Measurements from ENCODE around the gene SLC43A2.

SLC43A2 gene

DNA sequence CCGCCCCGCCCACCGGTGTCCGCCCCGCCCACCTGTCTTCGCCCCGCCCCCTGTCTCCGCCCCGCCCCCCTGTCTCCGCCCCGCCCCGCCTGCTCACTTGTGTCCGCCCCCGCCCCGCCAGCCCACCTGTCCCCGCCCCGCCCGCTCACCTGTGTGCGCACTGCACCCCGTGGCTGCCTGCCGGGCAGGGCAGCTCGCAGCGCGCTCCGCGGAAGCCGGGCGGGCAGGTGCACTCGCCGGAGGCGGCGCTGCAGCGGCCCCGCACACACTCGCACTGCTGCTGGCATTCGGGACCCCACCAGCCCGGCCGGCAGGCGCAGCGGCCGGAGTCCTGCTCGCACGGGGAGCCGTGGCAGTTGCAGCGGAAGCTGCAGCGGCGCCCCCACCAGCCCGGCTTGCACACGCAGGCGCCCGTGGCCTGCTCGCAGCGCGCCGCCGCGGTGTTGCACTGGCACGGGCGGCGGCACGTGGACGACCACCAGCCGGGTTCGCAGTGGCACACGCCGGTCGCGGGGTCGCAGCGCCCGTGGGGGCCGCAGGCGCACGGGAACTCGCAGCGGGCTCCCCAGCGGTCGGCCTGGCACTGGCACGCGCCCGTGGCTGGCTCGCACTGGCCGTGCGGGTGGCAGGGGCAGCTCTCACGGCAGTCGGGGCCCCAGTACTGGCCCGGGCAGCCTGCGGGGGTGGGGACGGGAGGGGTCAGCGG lies 14.8 kb upstream of the SLC43A2 start:
- peak; percentile 54 to 85 (median 77) for DNase-seq

DNA sequence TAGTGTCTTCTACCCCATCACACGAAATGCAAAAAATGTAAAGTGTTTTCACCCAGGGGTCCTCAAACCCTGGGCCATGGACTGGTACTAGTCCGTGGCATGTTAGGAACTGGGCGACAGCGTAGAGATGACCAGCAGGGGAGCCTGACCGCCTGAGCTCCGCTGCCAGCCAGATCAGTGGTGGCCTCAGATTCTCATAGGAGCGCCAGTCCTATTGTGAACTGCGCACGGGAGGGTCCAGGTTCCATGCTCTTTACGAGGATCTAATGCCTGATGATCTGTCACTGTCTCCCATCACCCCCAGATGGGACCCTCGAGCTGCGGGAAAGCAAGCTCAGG lies 12.4 kb upstream of the SLC43A2 start:
- DNase-seq: no peak

DNA sequence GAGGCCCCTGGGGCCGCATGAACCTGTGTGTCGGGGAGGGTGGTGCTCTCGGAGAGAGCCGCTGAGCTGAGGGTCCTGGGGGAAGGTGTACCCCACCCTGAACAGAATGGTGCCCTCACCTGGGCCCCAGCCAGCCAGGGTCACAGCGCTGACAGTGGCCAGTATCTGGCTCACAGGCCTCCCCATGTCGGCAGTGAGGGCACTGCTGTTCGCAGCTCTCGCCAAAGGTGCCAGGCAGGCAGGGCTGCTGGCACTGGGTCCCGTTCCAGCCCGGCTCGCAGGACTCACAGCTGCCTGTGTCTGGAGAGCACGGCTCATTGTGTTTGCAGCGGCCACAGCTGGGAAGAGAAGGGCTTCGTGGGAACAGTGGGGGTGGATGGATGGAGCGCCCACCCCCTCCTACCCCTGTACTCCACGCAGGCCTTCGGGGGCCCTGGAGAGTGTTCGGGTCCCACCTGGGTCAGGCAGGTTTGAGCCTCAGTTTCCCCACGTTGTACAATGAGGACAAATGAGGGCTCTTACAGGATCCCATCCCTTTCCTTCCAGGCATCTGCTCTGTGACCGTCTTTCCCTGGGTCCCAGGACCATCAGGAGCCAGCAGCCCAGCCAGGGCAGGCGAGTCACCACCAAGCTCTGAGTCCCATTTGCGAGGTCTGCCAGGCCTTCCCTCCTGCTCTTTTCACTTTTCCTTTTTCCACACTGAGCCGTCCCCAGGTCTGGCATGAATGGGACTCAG lies 11.9 kb upstream of the SLC43A2 start:
- DNase-seq: no peak

DNA sequence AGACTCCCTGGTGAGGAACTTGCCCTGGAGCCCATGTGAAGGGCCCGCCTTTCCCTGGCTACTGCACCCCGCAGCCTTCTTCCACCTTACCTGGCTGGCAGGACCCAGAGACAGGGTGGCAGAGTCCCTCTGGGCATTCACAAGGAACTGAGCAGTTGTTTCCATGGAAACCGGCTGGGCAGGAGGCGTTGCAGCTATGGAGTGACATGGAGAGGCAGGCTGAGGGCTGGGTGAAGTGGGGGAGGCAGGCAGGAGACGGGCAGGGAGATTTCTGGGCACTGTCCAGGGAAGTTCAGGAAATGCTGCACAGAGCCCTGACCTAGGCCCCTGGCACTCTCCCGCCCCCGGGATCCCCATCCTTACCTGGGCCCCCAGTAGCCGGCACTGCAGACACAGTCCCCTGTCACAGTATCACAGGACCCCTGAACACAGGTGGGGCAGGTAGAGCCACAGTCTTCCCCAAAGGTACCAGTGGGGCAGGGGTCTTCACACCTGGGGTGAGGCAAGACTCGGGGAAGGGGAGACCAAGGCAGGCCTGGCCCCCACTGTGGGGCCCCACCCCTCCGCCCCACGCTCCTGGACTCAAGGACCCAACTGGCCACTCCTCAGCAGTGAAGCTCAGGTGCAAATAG lies 11.0 kb upstream of the SLC43A2 start:
- no peak for DNase-seq

DNA sequence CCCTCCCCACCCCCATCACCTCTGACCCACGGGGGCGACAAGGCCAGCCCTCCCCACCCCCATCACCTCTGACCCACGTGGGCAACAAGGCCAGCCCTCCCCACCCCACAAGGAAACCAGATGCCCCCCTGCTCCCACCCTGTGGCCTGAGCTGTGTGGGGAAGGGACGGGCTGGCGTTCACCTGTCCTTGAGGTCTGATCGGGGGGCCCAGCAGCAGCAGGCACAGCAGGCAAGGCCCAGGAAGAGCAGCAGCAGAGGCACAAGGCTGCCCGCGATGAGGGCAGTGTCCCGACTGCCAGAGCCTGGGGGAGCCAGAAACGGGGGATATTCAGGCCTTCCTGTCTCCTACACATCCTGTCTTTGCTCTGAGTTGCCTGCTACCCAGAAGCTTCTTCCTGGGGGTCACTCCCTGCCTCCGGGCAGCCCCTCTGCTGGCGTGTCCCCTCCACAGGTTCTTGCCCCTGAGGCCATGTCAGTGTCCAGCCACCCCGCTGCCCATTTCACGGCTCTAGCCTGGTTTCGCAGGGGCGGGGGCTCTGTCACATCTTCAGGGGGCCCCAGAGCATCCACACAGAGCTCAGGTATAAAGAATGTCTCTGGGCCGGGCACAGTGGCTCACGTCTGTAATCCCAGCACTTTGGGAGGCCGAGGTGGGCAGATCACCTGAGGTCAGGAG lies 10.1 kb upstream of the SLC43A2 start:
- DNase-seq: no peak

DNA sequence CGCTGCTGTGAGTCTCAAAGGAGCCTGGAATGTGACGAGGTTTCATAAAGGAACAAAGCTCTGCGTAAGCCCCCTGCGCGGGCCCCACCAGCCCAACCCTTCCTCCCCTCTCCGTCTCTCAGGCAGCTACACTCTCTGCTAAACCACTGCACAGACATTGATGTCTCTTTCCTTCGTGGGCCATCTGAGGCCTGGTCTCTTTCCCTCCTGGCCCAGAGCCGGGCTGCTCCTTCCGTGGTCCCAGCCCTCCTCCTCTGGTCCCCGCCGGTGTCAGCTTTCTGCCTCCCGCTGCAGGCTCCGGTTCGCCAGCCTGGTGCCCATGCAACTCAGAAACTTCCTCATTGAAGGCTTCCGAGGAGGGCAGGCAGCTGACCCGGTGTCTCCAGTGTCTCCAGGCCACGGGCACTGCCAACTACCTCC lies 9.5 kb upstream of the SLC43A2 start:
- DNase-seq: no peak

DNA sequence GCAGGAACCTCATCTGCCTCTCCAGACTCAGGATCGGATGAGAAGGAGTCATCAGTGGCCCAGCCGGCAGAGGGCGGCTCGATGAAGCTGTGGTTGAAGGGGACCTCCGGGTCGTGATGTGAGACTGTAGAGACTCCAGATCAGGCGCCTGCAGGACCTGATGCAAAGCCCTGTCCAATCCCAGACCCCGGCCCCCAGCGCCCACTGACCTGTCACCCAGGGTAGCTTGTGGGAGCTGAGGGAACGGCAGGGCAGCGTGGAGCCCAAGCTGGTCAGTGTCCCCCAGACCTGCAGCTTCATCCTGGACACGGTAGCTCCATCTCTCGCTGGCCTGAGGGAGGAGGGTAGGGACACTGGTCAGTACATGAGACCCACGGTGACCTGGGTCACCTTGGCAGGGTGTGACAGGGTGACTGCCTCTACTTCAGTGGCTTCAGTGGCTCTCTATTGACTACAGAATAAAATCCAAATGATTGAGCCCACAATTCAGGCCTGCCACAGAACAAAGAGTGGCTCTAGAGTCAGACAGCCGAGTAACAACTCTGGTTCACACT lies 8.2 kb upstream of the SLC43A2 start:
- DNase-seq: no peak

DNA sequence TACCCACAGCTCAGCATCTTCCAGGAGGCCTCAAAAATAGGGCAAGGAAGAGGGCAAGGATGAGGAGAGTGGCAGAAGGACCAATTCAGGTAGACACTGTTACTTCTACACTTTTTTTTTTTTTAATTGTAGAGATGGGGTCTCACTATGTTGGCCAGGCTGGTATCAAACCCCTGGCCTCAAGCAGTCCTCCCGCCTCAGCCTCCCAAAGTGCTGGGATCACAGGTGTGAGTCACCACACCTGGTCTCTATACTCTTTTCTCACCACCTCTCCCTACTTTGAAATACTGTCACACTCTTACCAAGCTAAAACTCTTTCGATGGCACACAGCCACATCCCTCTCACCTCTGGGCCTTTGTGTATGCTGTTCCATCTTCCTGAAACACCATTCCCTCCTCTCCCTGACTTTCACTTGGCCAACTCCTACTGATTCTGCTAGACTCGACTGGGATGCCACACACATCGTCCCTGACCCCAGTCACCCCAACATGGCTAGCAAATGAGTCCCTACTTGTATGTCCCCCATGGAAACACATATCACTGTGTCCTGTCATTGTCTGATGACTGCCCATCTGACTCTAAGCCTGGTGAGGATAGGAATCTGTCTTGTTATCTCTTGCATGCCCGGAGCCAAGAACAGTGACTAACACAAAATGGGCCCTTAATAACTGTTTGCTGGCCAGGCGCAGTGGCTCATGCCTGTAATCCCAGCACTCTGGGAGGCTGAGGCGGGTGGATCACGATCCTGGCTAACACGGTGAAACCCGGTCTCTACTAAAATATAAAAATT lies 7.2 kb upstream of the SLC43A2 start:
- no peak for DNase-seq

DNA sequence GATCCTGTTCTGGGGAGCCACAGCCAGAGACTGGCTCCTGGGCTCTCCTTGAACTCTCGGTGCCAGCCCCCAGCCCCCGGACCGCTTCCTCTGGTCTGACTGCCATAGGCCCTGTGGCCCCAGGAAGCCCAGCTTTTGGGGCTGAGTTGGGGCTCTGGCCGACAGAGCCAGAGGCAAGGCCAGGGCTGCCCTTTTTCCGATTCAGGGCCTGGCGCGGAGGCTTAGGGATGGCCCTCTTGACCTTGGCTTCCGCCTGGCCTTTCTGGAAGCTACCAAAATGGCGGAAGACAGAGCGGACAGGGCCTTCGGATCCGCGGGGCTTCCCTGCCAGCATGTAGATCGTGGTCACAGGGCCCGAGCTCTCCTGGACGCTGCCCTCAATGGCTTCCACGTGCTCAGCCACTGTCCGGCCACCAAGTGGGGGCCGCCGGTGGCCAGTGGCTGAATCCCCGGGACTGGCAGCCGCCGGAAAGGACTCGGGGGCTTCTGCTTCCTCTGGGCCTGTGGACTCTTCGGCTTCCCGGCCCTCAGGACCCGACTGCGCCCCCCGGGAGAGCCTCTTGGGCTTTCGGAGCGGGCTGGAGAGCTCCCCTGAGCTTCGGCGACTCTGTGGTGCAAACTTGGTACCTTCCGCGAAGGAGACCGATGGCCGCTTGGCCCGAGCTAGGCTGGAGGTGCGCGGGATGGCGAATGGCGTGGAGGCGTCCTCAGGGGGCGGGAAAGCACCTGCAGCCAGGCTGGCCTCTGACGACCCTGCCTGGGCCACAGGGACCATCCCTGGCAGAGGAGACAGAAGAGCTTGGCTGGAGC lies 6.4 kb upstream of the SLC43A2 start:
- no peak for DNase-seq

DNA sequence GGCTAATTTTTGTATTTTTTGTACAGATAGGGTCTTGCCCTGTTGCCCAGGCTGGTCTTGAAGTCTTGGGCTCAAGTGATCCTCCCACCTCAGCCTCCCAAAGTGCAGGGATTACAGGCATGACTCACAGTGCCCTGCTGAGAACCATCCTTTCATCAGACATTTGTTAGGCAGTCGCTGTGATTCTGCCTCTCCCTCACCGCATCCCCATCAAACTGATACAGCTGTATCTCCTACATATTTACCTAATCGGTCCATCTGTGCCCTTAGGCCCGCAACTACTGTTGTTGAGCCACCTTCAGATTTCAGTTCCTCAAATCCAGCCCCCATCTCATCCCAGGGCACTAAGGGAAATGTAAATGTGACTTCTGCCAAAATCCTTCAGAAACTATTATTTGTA lies 2.0 kb upstream of the SLC43A2 start:
- no peak for DNase-seq

DNA sequence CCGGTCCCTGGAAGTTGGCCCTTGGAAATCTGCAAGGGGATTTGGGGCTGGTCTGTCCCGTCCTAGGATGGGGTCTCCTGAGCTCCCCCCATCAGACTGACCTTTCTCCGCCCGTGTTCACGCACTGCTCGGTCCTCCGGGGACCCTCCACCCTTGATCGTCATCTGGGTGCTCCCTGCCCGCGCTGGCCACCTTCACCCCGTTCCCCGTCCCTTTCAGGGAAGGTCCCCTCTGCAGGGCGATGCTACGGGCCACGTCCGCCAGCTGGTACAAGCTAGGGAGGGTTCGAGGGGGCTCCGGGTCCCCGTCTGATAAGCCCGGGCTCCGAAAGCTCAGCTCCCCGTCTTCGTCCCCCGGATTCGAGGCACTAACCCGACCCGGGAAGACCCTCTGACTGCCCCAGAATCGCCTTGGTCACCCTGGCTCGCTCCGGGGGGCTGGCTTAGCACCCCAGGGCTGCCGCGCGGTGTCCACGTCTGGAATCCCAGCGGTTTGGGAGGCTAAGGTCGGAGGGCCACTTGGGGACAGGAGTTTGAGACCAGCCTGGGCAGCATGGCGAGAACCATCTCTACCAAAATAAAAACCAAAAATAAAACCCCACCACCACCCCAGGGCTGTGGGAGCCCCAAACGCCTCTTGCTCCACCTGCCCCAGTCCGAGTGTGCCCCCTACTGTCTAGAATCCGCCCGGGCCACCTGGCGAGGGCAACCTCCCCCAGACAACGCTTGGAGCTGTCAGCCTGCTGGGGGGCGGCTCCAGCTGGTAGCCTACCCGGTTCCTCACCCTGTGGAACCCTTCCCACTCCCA lies 1.1 kb upstream of the SLC43A2 start:
- DNase-seq: peak in 5 of 6 experiments; percentile 39 to 59 (median 52)

DNA sequence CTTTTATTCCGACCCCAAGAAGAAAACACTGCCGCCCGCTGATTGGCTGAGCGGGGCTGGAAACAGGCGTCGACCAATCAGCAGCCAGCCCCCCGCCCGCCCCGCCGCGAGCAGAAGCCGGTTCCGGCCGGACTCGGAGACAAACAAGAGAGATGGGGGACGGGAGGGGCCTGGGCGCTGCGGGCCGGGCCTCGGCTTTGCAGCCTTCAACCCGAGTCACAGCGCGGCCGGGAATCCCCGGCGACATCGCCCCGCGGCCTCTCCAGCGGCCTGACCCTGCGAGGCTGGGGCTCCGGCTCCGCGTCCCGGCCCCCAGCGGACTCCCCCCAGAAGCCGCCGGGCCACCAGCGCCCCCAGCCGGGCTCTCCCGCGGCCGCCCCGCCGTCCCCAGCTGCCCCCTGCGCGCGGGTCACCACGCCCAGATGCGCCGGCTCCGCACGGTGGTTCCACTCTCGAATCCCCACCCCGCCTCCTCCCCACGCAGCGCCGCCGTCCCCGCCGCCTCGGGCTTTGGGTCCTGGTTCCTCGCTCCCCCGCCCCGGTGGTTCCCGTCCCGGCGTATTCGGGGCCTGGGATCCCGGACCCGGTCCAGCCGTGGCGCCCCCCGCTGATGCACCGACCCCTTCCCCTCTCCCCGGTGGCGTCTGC lies 346 bp upstream of the SLC43A2 start:
- peak; percentile 79 to 90 (median 86) for DNase-seq

DNA sequence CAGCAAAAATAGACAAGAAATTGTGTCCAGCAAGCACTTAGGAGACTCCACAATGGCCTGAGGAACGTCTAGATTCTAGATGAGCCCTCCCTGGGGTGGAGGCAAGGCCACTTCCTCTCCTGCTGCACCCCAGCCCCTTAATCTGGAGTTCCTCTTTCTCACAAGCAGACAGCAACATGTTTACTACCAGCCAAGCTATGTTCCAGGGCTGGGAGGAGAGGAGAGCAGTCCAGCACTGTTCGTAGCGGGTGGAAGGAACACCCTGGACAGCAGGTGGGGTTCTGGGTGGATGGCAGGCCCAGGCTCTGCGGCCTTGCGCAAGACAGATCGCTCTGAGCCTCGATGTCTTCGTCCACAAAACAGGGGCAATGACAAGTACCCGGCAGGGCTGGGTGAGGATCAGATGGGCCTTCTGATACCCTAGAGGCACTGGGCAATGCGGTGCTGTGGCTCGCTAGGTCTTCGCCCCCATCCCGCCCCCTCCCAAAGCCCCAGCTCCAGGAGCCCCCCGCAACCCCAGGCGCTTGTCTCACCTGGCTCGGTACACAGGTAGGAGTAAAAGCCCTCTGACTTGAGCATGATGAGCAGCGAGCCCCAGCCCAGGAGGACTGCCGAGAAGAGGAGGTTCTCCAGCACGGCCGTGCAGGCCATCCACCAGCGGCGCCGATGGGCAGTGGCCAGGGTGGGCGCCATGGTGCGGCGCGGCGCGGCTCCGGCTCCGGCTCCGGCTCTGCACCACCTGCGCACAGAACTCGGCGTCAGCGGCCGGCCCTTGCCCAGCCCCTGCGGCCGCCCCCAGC lies 1.3 kb downstream of the SLC43A2 start:
- peak in 3 of 6 experiments; percentile 17 to 46 (median 22) for DNase-seq

DNA sequence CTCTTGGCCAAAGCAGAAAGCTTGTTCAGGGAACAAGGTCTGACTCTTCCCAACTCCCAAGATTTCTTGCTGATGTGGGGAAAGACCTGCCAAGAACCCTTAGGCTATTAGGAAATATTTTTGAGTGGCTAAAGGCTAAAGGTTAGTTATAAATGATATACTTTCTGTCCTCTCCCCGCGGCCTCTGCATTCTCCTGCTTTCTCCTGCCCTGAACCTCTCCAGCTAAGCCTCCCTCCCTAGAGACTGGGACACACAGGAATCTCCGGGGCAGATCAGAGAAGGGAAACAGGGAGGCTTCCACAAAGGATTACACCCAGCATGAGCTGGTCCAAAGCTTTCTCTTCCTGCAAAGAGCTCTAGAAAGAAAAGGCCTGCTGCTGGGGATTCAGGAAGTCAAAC lies 2.3 kb downstream of the SLC43A2 start:
- no peak for DNase-seq

DNA sequence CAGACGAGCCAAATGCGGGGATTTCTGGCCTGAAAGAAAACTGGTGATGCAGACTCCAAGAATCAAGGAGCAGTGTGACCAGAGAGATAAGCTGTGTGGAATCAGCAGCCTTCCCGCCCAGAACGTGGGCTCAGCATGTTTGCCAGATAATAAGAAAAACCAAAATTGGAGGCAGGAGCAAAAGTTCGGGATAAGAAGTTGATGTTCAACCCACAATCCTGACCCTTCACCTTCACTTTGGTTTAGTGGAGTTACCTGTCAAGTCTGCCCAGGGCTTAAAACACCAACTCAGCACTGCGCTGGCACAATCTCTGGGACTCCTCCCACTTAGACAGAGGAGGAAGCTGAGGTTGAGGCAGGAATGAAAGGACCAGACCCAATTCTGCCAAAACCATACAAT lies 3.1 kb downstream of the SLC43A2 start:
- DNase-seq: no peak

DNA sequence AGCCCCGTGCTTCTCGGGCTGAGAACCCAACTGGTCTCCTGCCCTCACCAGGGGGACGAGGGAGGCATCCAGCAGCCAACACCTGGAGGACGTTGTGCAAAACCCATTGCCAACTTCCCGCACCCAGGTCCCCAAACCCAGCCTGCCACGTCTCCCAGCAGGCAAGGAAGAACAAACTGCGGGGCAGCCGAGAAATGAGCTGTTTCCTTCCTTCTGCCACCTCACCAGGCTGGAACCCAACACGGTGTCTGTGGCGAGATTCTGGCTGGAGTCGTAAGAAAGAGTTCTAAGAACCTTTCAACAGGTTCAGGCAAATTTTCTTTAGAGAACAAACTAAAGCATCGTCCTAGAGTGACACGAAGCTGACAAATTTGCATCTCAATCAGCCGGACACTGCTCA lies 3.6 kb downstream of the SLC43A2 start:
- DNase-seq: no peak

DNA sequence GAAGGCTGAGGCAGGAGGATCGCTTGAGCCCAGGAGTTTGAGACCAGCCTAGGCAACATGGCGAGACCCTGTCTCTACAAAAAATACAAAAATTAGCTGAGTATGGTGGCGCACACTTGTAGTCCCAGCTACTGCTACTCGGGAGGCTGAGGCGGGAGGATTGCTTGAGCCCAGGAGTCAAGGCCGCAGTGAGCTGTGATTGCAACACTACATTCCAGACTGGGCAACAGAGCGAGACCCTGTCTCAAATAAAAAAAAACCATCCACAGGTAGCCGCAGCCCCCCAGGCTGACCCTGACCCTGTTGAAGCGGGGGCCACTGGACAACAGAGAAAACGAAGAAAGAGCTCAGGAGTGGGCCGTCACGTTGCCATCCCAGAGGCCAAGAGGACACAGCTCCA lies 4.0 kb downstream of the SLC43A2 start:
- no peak for DNase-seq

DNA sequence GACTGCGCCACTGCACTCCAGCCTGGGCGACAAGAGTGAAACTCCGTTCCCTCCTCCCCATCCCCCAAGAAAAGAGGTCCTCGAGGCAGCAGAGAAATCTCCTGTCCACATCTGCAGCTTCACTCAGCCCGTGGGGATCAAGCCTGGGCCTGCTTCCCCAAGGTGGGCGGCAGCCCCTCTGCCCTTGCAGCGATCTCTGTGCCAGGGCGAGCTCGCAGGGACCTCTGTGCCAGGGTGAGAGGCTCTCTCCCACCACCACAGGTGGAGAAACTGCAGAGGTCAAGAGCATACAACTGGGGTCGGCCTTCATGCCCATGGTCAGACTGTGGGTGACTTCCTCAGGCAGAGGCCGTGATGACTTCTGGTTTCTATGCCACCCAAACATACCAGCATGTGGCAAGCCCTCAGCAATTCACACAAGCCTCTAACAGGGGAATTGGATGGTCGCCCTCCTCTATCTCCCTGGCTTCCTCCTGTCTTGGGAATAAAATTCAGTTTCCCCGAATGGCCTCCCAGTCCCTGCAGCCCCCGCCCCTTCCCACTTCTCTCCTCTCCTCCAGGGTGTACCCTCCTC lies 5.5 kb downstream of the SLC43A2 start:
- no peak for DNase-seq
